K562 (cell line): ENCODE results near the gene PRKG1. TPM values are rescaled to one million over a fixed set of nuclear protein-coding genes. Genes with fewer than 3 reads are reported as not detected.

Experiments used
- ATAC-seq: fragments of 200-7000 bp; cut with Tn5 transposase; 3 replicates; pipeline ENCODE4 v1.9.1; 2020; ENCODE audit warnings: moderate library complexity
- BruUV-seq: library from RNA; stranded (reverse); fragments of 400-500 nt; replicated peaks from 2 replicates; lab custom pipeline; 2021; lab: Mats Ljungman, UMichigan
- CTCF ChIA-PET: fragments of 300-600 bp; formaldehyde crosslinking; extraction: SDS; loops from one replicate; lab custom pipeline; 2021; ENCODE audit warnings: low intra/inter-chr PET ratio; lab: Yijun Ruan, JAX
- POLR2A ChIA-PET: fragments of 300-600, 350-650 bp; sonication (Branson Sonifier 250); formaldehyde crosslinking; extraction: SDS; loops from one replicate; lab custom pipeline; 2021; ENCODE audit warnings: antibody characterized with exemption, inconsistent platforms; lab: Yijun Ruan, JAX
- DNase-seq, 4 experiments: peaks; one replicate each; pipeline versions ENCODE4 v3.0.0 to v3.0.0-alpha.2; 2011 to 2018; ENCODE audit warnings: low spot score in 3 of 4, mixed read lengths in 3 of 4; ENCODE audit errors: extremely low read depth in 1 of 4
- FAIRE-seq: peaks from 2 replicates; lab custom pipeline; 2011; peaks lifted over from hg19 to GRCh38; lab: Jason Lieb, UNC
- H2AFZ ChIP-seq: 2 replicates; pipeline ENCODE4 v1.6.0; 2011; ENCODE audit warnings: low read depth, low read length, control low read depth, inconsistent platforms
- H3K27ac ChIP-seq: fragments of 200-600 bp; 3 replicates; pipeline ENCODE4 v1.8.0; 2011; ENCODE audit warnings: low read depth, mild to moderate bottlenecking, control low read depth, inconsistent platforms, low read length, moderate library complexity, mixed read lengths; ENCODE audit errors: extremely low read depth
- H3K27me3 ChIP-seq, 2 experiments: fragments of 300-600 bp in 1 of 2; 2 replicates in 1 of 2; 3 replicates in 1 of 2; pipeline versions ENCODE4 v1.6.0 to v1.8.0; 2011; ENCODE audit warnings: inconsistent platforms in 2 of 2, low read length in 2 of 2, mild to moderate bottlenecking in 1 of 2, mixed read lengths in 1 of 2, moderate library complexity in 1 of 2; ENCODE audit not compliant: control insufficient read depth in 2 of 2, insufficient read depth in 2 of 2
- H3K36me3 ChIP-seq: fragments of 300-600 bp; 3 replicates; pipeline ENCODE4 v1.8.0; 2011; ENCODE audit warnings: mild to moderate bottlenecking, low read length, inconsistent platforms; ENCODE audit not compliant: control insufficient read depth, insufficient read depth
- H3K4me1 ChIP-seq, 2 experiments: fragments of 200-600 bp in 1 of 2; replicated peaks in 1 of 2; 2 replicates in 1 of 2; 3 replicates in 1 of 2; pipeline versions ENCODE4 v1.5.1 to v1.8.0; 2011; ENCODE audit warnings: inconsistent platforms in 2 of 2, low read length in 2 of 2, mild to moderate bottlenecking in 1 of 2, mixed read lengths in 1 of 2, moderate library complexity in 1 of 2; ENCODE audit not compliant: control insufficient read depth in 2 of 2, insufficient read depth in 2 of 2
- H3K4me2 ChIP-seq: 2 replicates; pipeline ENCODE4 v1.6.1; 2011; ENCODE audit warnings: low read length, control low read depth, inconsistent platforms, mixed read lengths; ENCODE audit not compliant: insufficient read depth
- H3K4me3 ChIP-seq: fragments of 200-600 bp; sonication (generic), shearing (Covaris generic); 2 replicates; pipeline ENCODE4 v1.5.1; 2016; ENCODE audit warnings: control low read depth, inconsistent platforms
- H3K79me2 ChIP-seq: fragments of 200-600 bp; 3 replicates; pipeline ENCODE4 v1.8.0; 2011; ENCODE audit warnings: low read length, inconsistent platforms; ENCODE audit not compliant: control insufficient read depth, insufficient read depth
- H3K9ac ChIP-seq, 2 experiments: 2 replicates each; pipeline versions ENCODE4 v1.6.0 to v1.6.1; 2011; ENCODE audit warnings: low read depth in 2 of 2, low read length in 2 of 2, control low read depth in 1 of 2, inconsistent platforms in 1 of 2, mild to moderate bottlenecking in 1 of 2, mixed read lengths in 1 of 2; ENCODE audit not compliant: insufficient read depth in 1 of 2
- H3K9me1 ChIP-seq: one replicate; pipeline ENCODE4 v1.6.0; 2011; ENCODE audit warnings: inconsistent platforms, mild to moderate bottlenecking, low read length, moderate library complexity; ENCODE audit not compliant: control insufficient read depth, insufficient read depth
- H3K9me3 ChIP-seq: replicated peaks from 2 replicates; pipeline ENCODE4 v1.5.1; 2011; ENCODE audit warnings: low read depth, low read length, inconsistent platforms; ENCODE audit not compliant: control insufficient read depth, insufficient read depth
- H4K20me1 ChIP-seq: replicated peaks from 2 replicates; pipeline ENCODE4 v1.6.1; 2011; ENCODE audit warnings: low read length, inconsistent platforms, mixed read lengths; ENCODE audit not compliant: control insufficient read depth, insufficient read depth
- ARHGAP35 ChIP-seq: fragments of 450-650 bp; IDR thresholded peaks from 2 replicates; pipeline ENCODE4 v1.6.1; 2018; ENCODE audit not compliant: partially characterized antibody
- CBX1 ChIP-seq: sonication (generic); IDR thresholded peaks from 2 replicates; pipeline ENCODE4 v1.6.1; 2016; ENCODE audit warnings: antibody characterized with exemption, low read depth, mild to moderate bottlenecking
- CHD4 ChIP-seq: fragments of 200-600 bp; sonication (generic); IDR thresholded peaks from 3 replicates; pipeline ENCODE4 v1.6.1; 2012; ENCODE audit warnings: low read depth, mild to moderate bottlenecking, mixed read lengths, low read length, inconsistent platforms; ENCODE audit not compliant: insufficient read depth, insufficient replicate concordance, poor library complexity, severe bottlenecking
- COPS2 ChIP-seq: fragments of 450-650 bp; conservative IDR thresholded peaks from 2 replicates; pipeline ENCODE4 v1.6.1; 2016; ENCODE audit warnings: mild to moderate bottlenecking, moderate library complexity
- DDX20 ChIP-seq: fragments of 450-650 bp; IDR thresholded peaks from 2 replicates; pipeline ENCODE4 v1.6.1; 2016; ENCODE audit warnings: missing genetic modification characterization, low read depth, mild to moderate bottlenecking, missing compliant biosample characterization, moderate library complexity
- FOXA3 ChIP-seq, 2 experiments: fragments of 450-650 bp in 1 of 2; sonication (generic) in 1 of 2; formaldehyde crosslinking; IDR thresholded peaks in 1 of 2; conservative IDR thresholded peaks in 1 of 2; 2 replicates each; pipeline versions ENCODE4 v1.4.0 to v1.8.0; 2020 to 2022; ENCODE audit warnings: mild to moderate bottlenecking in 2 of 2, missing genetic modification reagents in 1 of 2
- NFYB ChIP-seq: IDR thresholded peaks from 2 replicates; pipeline ENCODE4 v1.6.1; 2011; ENCODE audit warnings: mild to moderate bottlenecking, moderate library complexity; ENCODE audit not compliant: insufficient read length; ENCODE audit errors: extremely low read depth
- SMC3 ChIP-seq: conservative IDR thresholded peaks from 2 replicates; pipeline ENCODE4 v1.6.1; 2011; ENCODE audit warnings: low read depth, low read length, improper control_type of control experiment; ENCODE audit not compliant: insufficient read depth
- STAT5A ChIP-seq: IDR thresholded peaks from 2 replicates; pipeline ENCODE4 v1.6.1; 2012; ENCODE audit warnings: low read length, inconsistent platforms, borderline replicate concordance
- TCF3 ChIP-seq: sonication (generic); formaldehyde crosslinking; IDR thresholded peaks from 2 replicates; pipeline ENCODE4 v1.4.0; 2020; ENCODE audit warnings: mild to moderate bottlenecking, missing genetic modification reagents
- TCF7 ChIP-seq: sonication (generic); IDR thresholded peaks from 2 replicates; pipeline ENCODE4 v1.6.1; 2016; ENCODE audit warnings: antibody characterized with exemption, borderline replicate concordance
- U2AF1 ChIP-seq: fragments of 200-400 bp; formaldehyde crosslinking; optimal IDR thresholded peaks from 2 replicates; pipeline ENCODE3; 2017; ENCODE audit warnings: mild to moderate bottlenecking, low read depth, low read length, moderate library complexity
- ZNF197 ChIP-seq: fragments of 200-800 bp; sonication (Bioruptor generic); IDR thresholded peaks from 2 replicates; pipeline ENCODE4 v1.6.1; 2016; ENCODE audit warnings: low read depth, missing genetic modification characterization, missing compliant biosample characterization
- ZNF253 ChIP-seq: fragments of 250-450 bp; sonication (Bioruptor Pico); conservative IDR thresholded peaks from 2 replicates; pipeline ENCODE4 v1.6.1; 2021; ENCODE audit warnings: mild to moderate bottlenecking
- ZNF644 ChIP-seq: fragments of 200-800 bp; sonication (Bioruptor generic); IDR thresholded peaks from 2 replicates; pipeline ENCODE4 v1.6.1; 2016; ENCODE audit warnings: low read depth, missing genetic modification characterization, missing compliant biosample characterization
- WGBS: fragments of 100-300 bp; shearing (Covaris generic); methylation state at CpG from one replicate; pipeline ENCODE4 v1.1.6; 2016; ENCODE audit warnings: low coverage, mixed read lengths; ENCODE audit not compliant: insufficient coverage; ENCODE audit errors: missing lambda C conversion rate; 5-methylcytosine and 5-hydroxymethylcytosine counted together
- in situ Hi-C: fragments of 300-500 bp; cut with MboI; formaldehyde crosslinking; loops from 4 replicates; pipeline ENCODE4 v1.15.0; 2018; ENCODE audit warnings: inconsistent platforms, mixed read lengths
- intact Hi-C: fragments of 100-400 bp; cut with micrococcal nuclease; formaldehyde crosslinking; loops from 2 replicates; pipeline ENCODE4 v1.14.2; 2022
- polyA plus RNA-seq, 8 experiments: library from polyadenylated mRNA; depleted of rRNA in 4 of 8; stranded (reverse) in 5 of 8; unstranded in 3 of 8; fragments of >200 nt; fragmentation: Nextera tagmentation in 2 of 8; fragmentation: Illumina TruSeq in 1 of 8; extraction: Ambion mirVana in 2 of 8; extraction: Trizol in 1 of 8; gene quantifications; 2 replicates each; pipeline versions ENCODE4 v1.2.1 to v1.2.3, GENCODE V29; 2011 to 2014; ENCODE audit warnings: inconsistent platforms in 1 of 8, missing spikeins in 1 of 8
- total RNA-seq, 7 experiments: library from RNA; depleted of rRNA in 6 of 7; stranded (reverse); fragments of >200 nt in 6 of 7; fragmentation: Illumina TruSeq in 2 of 7; extraction: Trizol in 2 of 7; gene quantifications; 2 replicates each; pipeline versions ENCODE4 v1.2.1 to v1.2.3, GENCODE V29; 2011 to 2021; ENCODE audit warnings: low replicate concordance in 1 of 7
- TF ChIP-seq, protein P1 (sequence below): fragments of 450-650 bp; IDR thresholded peaks from 2 replicates; pipeline ENCODE4 v1.6.1; 2016
- TF ChIP-seq, protein P2 (sequence below): fragments of 450-650 bp; IDR thresholded peaks from 2 replicates; pipeline ENCODE4 v1.7.1; 2018; ENCODE audit warnings: mild to moderate bottlenecking, low read depth; ENCODE audit not compliant: partially characterized antibody

Gene PRKG1
- total and polyA plus RNA-seq, 9 of the 15 experiments (the other 6 are each of a cell fraction or from before 2014, with no cell fraction given), result 0.22 TPM; not detected in 8

DNA sequence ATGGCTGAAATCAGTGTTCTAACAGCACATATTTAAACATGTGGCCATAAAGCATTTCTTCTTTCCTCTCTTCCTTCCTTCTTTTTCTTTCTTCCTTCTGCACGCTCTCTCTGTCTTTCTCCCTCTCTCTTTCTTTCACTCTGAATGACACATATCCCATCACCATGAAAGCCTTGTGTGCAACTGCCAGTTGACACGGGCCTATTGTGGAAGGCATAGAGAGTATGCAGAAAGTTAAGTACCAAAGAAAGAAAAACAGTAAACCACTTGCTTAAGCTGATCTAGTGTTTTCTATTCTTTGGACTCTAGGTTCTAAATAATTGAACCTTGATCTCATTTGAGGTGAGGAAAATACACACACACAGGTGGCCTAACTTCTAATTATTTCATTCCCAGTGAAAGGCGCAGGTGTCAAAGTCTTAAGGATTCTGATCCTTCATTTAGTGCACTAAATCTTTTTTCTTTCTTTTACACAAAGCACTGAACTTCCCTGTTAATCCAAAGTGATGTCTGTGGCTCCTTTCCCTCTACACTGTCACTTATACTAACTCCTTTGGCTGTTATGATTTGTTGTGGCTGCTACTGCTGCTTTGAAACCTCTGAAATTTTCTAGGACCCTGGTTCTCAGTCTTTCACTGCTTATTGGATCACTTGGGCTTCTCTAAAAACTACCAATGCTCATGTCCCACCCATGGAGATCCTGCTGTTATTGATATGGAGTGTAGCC is 1257.5 kb downstream of the PRKG1 start:
- Histone ChIP-seq H3K9ac (no peak overlapping the region), H3K9me1 (no peaks in the 10 kb centered on the region), H3K9me3 (no peaks in the 10 kb centered on the region), H3K4me1 (no peaks in the 10 kb centered on the region), H2AFZ (no peak overlapping the region), H4K20me1 (no peaks in the 10 kb centered on the region), H3K4me3 (no peak overlapping the region), H3K4me2 (no peak overlapping the region), H3K27me3 (no peaks in the 10 kb centered on the region), H3K27ac (no peak overlapping the region), H3K79me2 (no peaks in the 10 kb centered on the region), H3K36me3 (no peaks in the 10 kb centered on the region)
- DNase-seq (no peak), ATAC-seq (no peak), FAIRE-seq (no peak)
- no TSS peak for BruUV-seq
- in situ Hi-C loops, result no loop called here
- WGBS, result 3% methylated on average over 3 of the region's 3 CpGs
- POLR2A ChIA-PET, result no interaction called here
- intact Hi-C loops, result no loop called here
- CTCF ChIA-PET, result no interaction called here
- TF ChIP-seq, protein P1, sequence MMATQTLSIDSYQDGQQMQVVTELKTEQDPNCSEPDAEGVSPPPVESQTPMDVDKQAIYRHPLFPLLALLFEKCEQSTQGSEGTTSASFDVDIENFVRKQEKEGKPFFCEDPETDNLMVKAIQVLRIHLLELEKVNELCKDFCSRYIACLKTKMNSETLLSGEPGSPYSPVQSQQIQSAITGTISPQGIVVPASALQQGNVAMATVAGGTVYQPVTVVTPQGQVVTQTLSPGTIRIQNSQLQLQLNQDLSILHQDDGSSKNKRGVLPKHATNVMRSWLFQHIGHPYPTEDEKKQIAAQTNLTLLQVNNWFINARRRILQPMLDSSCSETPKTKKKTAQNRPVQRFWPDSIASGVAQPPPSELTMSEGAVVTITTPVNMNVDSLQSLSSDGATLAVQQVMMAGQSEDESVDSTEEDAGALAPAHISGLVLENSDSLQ, result no peak
- TF ChIP-seq DDX20 (tag) (no peak), U2AF1 (no peak), TCF3 (CRISPR knock-in tag) (no peak), CHD4 (no peak), CBX1 (no peak), ZNF197 (CRISPR knock-in tag) (no peak), STAT5A (no peak), FOXA3 (CRISPR knock-in tag; conservative IDR thresholded peaks at IDR 0.05 in 1 of 2, IDR thresholded peaks at IDR 0.05 in 1 of 2) (no peak), ZNF253 (CRISPR knock-in tag) (no peak), TCF7 (no peak), NFYB (no peak), ARHGAP35 (no peak), SMC3 (no peak), ZNF644 (tag) (no peak), COPS2 (no peak)
- TF ChIP-seq, protein P2, sequence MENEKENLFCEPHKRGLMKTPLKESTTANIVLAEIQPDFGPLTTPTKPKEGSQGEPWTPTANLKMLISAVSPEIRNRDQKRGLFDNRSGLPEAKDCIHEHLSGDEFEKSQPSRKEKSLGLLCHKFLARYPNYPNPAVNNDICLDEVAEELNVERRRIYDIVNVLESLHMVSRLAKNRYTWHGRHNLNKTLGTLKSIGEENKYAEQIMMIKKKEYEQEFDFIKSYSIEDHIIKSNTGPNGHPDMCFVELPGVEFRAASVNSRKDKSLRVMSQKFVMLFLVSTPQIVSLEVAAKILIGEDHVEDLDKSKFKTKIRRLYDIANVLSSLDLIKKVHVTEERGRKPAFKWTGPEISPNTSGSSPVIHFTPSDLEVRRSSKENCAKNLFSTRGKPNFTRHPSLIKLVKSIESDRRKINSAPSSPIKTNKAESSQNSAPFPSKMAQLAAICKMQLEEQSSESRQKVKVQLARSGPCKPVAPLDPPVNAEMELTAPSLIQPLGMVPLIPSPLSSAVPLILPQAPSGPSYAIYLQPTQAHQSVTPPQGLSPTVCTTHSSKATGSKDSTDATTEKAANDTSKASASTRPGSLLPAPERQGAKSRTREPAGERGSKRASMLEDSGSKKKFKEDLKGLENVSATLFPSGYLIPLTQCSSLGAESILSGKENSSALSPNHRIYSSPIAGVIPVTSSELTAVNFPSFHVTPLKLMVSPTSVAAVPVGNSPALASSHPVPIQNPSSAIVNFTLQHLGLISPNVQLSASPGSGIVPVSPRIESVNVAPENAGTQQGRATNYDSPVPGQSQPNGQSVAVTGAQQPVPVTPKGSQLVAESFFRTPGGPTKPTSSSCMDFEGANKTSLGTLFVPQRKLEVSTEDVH, result no peak
